Ovary (tissue), 9 donors: Measurements from ENCODE around the gene DSCAM. TPM values are rescaled to one million over a fixed set of nuclear protein-coding genes. Genes with fewer than 3 reads are reported as not detected.

Source experiments
- DNase-seq, 5 donors: peaks; one replicate each; pipeline ENCODE4 v3.0.0-alpha.2; 2019 to 2020
- H3K27ac ChIP-seq, 2 donors: fragments of 200-600 bp; one replicate each; pipeline versions ENCODE4 v1.5.1 to v1.8.0; 2019 to 2022
- H3K27me3 ChIP-seq: fragments of 200-600 bp; one replicate; pipeline ENCODE4 v1.8.0; 2022
- H3K36me3 ChIP-seq: fragments of 200-600 bp; sonication (generic); one replicate; pipeline ENCODE4 v1.5.1; 2019
- H3K4me1 ChIP-seq: one replicate; pipeline ENCODE4 v1.8.1; 2013; ENCODE audit warnings: mild to moderate bottlenecking, moderate library complexity; ENCODE audit not compliant: insufficient read depth
- H3K4me3 ChIP-seq: fragments of 200-600 bp; sonication (generic); one replicate; pipeline ENCODE4 v1.5.1; 2017
- H3K9me3 ChIP-seq, 2 donors: fragments of 200-600 bp in 1 of 2; sonication (generic) in 1 of 2; one replicate each; pipeline versions ENCODE4 v1.5.1 to v1.8.1; 2013 to 2019; ENCODE audit warnings: mild to moderate bottlenecking in 1 of 2, moderate library complexity in 1 of 2
- CTCF ChIP-seq, 3 donors: fragments of 450-650 bp in 2 of 3; fragments of 200-600 bp in 1 of 3; IDR thresholded peaks; one replicate each; pipeline versions ENCODE4 v1.5.1 to v1.8.0; 2016 to 2022; ENCODE audit warnings: antibody characterized with exemption in 3 of 3, mild to moderate bottlenecking in 1 of 3
- EP300 ChIP-seq: sonication (generic); formaldehyde crosslinking; IDR thresholded peaks from one replicate; pipeline ENCODE4 v1.6.1; 2017; ENCODE audit warnings: antibody characterized with exemption
- POLR2A ChIP-seq: fragments of 450-650 bp; IDR thresholded peaks from one replicate; pipeline ENCODE4 v1.6.1; 2017; ENCODE audit warnings: antibody characterized with exemption, mild to moderate bottlenecking, moderate library complexity
- WGBS, 3 donors: extraction: QIAGEN DNeasy Blood & Tissue Kit in 1 of 3; methylation state at CpG; one replicate each; pipeline versions ENCODE4 v1.1.5 to v1.1.7; 2013 to 2017; 5-methylcytosine and 5-hydroxymethylcytosine counted together
- intact Hi-C, 4 donors: fragments of 100-400 bp; cut with DNase I; formaldehyde crosslinking; loops; one replicate each; pipeline versions ENCODE4 v1.11.0 to v1.15.1; 2022 to 2023
- polyA plus RNA-seq, 2 donors: library from polyadenylated mRNA; stranded (reverse); fragments of 200-250 nt in 1 of 2; fragments of 350-450 nt in 1 of 2; fragmentation: Illumina TruSeq in 1 of 2; extraction: RNeasy Lipid Tissue Mini Kit (QIAGEN cat#74804) in 1 of 2; gene quantifications; one replicate each; pipeline ENCODE4 v1.2.3, GENCODE V29; 2013 to 2014
- total RNA-seq, 7 donors: library from RNA; depleted of rRNA in 2 of 7; stranded (reverse); fragments of >200 nt in 2 of 7; fragmentation: NEBNext Ultra II Directional in 3 of 7; extraction: Animal tissue kit (Norgen Biotek cat#: 25700) in 3 of 7; gene quantifications; one replicate each; pipeline versions ENCODE4 v1.1.0 to v1.2.4, GENCODE V29; 2016 to 2023
- donor health status: DM: no; HTN: no; CAD: no; lungs with moderate emphysema.
- donor health status: DM: no; HTN: no; CAD: no.
- donor health status: Bipolar disorder and iron deficiency.
- donor health status: DM: yes; HTN: yes; CAD: no.
- donor health status: DM: no; HTN: no; CAD: no.
- donor health status: DM: yes; HTN: yes; CAD: no.

The DSCAM gene
- total and polyA plus RNA-seq, 9 donors = under 0.01 to 0.12 (median 0.04) TPM; not detected in 5

- peaks cover 0 to 3% of the 10 kb centered on the region in 2 donors for H3K9me3 ChIP-seq
- H3K36me3 ChIP-seq = no peaks in the 10 kb centered on the region
- H3K27me3 ChIP-seq = no peaks in the 10 kb centered on the region
- no peak for DNase-seq
- no peaks in the 10 kb centered on the region for H3K4me1 ChIP-seq
- WGBS, 3 donors = 15 to 45% (median 31%) methylated on average over 5 of the region's 5 CpGs
- no peak overlapping the region for H3K27ac ChIP-seq
- intact Hi-C loops = no loop called here
- TF ChIP-seq EP300 (no peak), POLR2A (no peak), CTCF (IDR thresholded peaks at IDR 0.05) (no peak)
- no peak overlapping the region for H3K4me3 ChIP-seq
These were observed 611.4 kb downstream of the DSCAM start for GRCh38 chr21:40235528-40235927.

GRCh38 chr21:40231979-40232378 lies 615.0 kb downstream of the DSCAM start:
- Histone ChIP-seq H3K9me3 (peaks cover 0 to 3% of the 10 kb centered on the region in 2 donors), H3K27ac (no peak overlapping the region), H3K27me3 (no peaks in the 10 kb centered on the region), H3K36me3 (no peaks in the 10 kb centered on the region), H3K4me3 (no peak overlapping the region), H3K4me1 (no peaks in the 10 kb centered on the region)
- TF ChIP-seq EP300 = no peak
- WGBS, 3 donors = 80 to 91% (median 88%) methylated on average over 2 of the region's 2 CpGs
- intact Hi-C loops = no loop called here
- DNase-seq = no peak

GRCh38 chr21:40227096-40227495 lies 619.9 kb downstream of the DSCAM start:
- no peak overlapping the region for H3K4me3 ChIP-seq
- no peak for TF ChIP-seq EP300
- no peak for TF ChIP-seq CTCF (IDR thresholded peaks at IDR 0.05)
- TF ChIP-seq POLR2A = no peak
- H3K27me3 ChIP-seq = no peaks in the 10 kb centered on the region
- H3K36me3 ChIP-seq = no peaks in the 10 kb centered on the region
- H3K4me1 ChIP-seq = no peaks in the 10 kb centered on the region
- no peaks in the 10 kb centered on the region for H3K9me3 ChIP-seq
- no peak overlapping the region for H3K27ac ChIP-seq
- WGBS, 3 donors = 78 to 87% (median 81%) methylated on average over 1 of the region's 1 CpG
- DNase-seq = no peak
- intact Hi-C loops = no loop called here

GRCh38 chr21:40215941-40216340 lies 631.0 kb downstream of the DSCAM start:
- no peak for TF ChIP-seq CTCF (IDR thresholded peaks at IDR 0.05)
- H3K27ac ChIP-seq = no peak overlapping the region
- DNase-seq = no peak
- no peaks in the 10 kb centered on the region for H3K27me3 ChIP-seq
- intact Hi-C loops = loop anchor here in 1 of 4 donors (5.0 kb wide), 1 partner anchor 181 kb away; no protein-coding TSS in a partner anchor
- H3K9me3 ChIP-seq = no peaks in the 10 kb centered on the region
- H3K4me3 ChIP-seq = no peak overlapping the region
- 46 to 68% (median 52%) methylated on average over 2 of the region's 2 CpGs for WGBS, 3 donors
- H3K36me3 ChIP-seq = no peaks in the 10 kb centered on the region
- H3K4me1 ChIP-seq = no peaks in the 10 kb centered on the region

- 95 to 98% (median 95%) methylated on average over 2 of the region's 2 CpGs for WGBS, 3 donors
- Histone ChIP-seq H3K9me3 (no peaks in the 10 kb centered on the region), H3K4me1 (no peaks in the 10 kb centered on the region), H3K27me3 (no peaks in the 10 kb centered on the region), H3K4me3 (no peak overlapping the region), H3K27ac (no peak overlapping the region), H3K36me3 (no peaks in the 10 kb centered on the region)
- no peak for DNase-seq
- TF ChIP-seq EP300 (no peak), POLR2A (no peak), CTCF (IDR thresholded peaks at IDR 0.05) (no peak)
- intact Hi-C loops = no loop called here
These were observed 636.7 kb downstream of the DSCAM start for GRCh38 chr21:40210251-40210650.
